HL-60 (cell line): ENCODE results near the gene ARPC5.

Experiments
- GABPA ChIP-seq: IDR thresholded peaks from 2 replicates; pipeline ENCODE4 v1.6.1; 2012; ENCODE audit warnings: low read depth
- POLR2AphosphoS5 ChIP-seq: IDR thresholded peaks from 2 replicates; pipeline ENCODE4 v1.6.1; 2012; ENCODE audit warnings: low read depth
- TF ChIP-seq, protein P1 (sequence below): IDR thresholded peaks from one replicate; pipeline ENCODE4 v1.5.1; 2011; ENCODE audit warnings: low read length, control low read depth, inconsistent platforms; ENCODE audit not compliant: insufficient read depth
- TF ChIP-seq, protein P2 (sequence below): IDR thresholded peaks from 2 replicates; pipeline ENCODE4 v1.6.1; 2012; ENCODE audit warnings: low read depth; ENCODE audit not compliant: insufficient replicate concordance

DNA sequence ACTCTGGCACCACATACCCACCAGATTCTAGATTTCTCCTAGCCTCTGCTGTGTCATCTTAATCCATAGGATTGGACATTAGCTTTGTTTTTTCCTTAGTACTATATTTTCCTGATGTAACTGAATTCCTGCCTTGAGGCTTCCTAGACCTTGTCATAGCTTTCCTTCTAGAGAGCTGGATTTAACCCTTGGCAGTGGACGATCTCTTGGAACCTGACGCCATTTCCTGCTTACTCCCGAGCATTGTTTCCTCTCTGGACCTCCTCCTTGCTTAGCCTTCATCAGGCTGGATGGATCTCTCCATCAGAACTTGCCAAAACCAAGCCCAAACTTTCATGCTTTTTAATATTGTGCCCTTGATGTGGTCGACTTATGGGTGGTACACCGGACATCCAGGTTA lies 16.0 kb upstream of the ARPC5 start:
- no peak for TF ChIP-seq POLR2AphosphoS5
- TF ChIP-seq, protein P1, sequence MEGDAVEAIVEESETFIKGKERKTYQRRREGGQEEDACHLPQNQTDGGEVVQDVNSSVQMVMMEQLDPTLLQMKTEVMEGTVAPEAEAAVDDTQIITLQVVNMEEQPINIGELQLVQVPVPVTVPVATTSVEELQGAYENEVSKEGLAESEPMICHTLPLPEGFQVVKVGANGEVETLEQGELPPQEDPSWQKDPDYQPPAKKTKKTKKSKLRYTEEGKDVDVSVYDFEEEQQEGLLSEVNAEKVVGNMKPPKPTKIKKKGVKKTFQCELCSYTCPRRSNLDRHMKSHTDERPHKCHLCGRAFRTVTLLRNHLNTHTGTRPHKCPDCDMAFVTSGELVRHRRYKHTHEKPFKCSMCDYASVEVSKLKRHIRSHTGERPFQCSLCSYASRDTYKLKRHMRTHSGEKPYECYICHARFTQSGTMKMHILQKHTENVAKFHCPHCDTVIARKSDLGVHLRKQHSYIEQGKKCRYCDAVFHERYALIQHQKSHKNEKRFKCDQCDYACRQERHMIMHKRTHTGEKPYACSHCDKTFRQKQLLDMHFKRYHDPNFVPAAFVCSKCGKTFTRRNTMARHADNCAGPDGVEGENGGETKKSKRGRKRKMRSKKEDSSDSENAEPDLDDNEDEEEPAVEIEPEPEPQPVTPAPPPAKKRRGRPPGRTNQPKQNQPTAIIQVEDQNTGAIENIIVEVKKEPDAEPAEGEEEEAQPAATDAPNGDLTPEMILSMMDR = no peak
- no peak for TF ChIP-seq GABPA
- TF ChIP-seq, protein P2, sequence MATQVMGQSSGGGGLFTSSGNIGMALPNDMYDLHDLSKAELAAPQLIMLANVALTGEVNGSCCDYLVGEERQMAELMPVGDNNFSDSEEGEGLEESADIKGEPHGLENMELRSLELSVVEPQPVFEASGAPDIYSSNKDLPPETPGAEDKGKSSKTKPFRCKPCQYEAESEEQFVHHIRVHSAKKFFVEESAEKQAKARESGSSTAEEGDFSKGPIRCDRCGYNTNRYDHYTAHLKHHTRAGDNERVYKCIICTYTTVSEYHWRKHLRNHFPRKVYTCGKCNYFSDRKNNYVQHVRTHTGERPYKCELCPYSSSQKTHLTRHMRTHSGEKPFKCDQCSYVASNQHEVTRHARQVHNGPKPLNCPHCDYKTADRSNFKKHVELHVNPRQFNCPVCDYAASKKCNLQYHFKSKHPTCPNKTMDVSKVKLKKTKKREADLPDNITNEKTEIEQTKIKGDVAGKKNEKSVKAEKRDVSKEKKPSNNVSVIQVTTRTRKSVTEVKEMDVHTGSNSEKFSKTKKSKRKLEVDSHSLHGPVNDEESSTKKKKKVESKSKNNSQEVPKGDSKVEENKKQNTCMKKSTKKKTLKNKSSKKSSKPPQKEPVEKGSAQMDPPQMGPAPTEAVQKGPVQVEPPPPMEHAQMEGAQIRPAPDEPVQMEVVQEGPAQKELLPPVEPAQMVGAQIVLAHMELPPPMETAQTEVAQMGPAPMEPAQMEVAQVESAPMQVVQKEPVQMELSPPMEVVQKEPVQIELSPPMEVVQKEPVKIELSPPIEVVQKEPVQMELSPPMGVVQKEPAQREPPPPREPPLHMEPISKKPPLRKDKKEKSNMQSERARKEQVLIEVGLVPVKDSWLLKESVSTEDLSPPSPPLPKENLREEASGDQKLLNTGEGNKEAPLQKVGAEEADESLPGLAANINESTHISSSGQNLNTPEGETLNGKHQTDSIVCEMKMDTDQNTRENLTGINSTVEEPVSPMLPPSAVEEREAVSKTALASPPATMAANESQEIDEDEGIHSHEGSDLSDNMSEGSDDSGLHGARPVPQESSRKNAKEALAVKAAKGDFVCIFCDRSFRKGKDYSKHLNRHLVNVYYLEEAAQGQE = no peak
